Heart right ventricle (tissue), 16 donors: ENCODE data around the gene HDC. TPM values are rescaled to one million over a fixed set of nuclear protein-coding genes. Genes with fewer than 3 reads are reported as not detected.

Experiments used
- ATAC-seq, 8 donors: fragments of 200-7000 bp; cut with Tn5 transposase; one replicate each; pipeline ENCODE4 v1.9.1; 2020; ENCODE audit warnings: mild to moderate bottlenecking in 8 of 8, moderate library complexity in 8 of 8, moderate number of reproducible peaks in 1 of 8
- DNase-seq, 2 donors: peaks; one replicate each; pipeline ENCODE4 v3.0.0-alpha.2; 2020
- H3K27ac ChIP-seq, 10 donors: fragments of 200-600 bp; sonication (generic) in 2 of 10; one replicate each; pipeline versions ENCODE4 v1.5.0 to v1.8.0; 2020 to 2022; ENCODE audit warnings: mild to moderate bottlenecking in 3 of 10
- H3K27me3 ChIP-seq, 7 donors: fragments of 200-600 bp; one replicate each; pipeline ENCODE4 v1.8.0; 2021 to 2022; ENCODE audit warnings: mild to moderate bottlenecking in 2 of 7
- H3K36me3 ChIP-seq, 9 donors: fragments of 200-600 bp; sonication (generic) in 1 of 9; one replicate each; pipeline versions ENCODE4 v1.5.0 to v1.8.0; 2020 to 2022; ENCODE audit warnings: mild to moderate bottlenecking in 2 of 9
- H3K4me1 ChIP-seq, 9 donors: fragments of 200-600 bp; sonication (generic) in 1 of 9; one replicate each; pipeline versions ENCODE4 v1.5.0 to v1.8.0; 2020 to 2022; ENCODE audit warnings: mild to moderate bottlenecking in 4 of 9
- H3K4me3 ChIP-seq, 10 donors: fragments of 200-600 bp; sonication (generic) in 2 of 10; one replicate each; pipeline versions ENCODE4 v1.5.0 to v1.8.0; 2020 to 2022; ENCODE audit warnings: mild to moderate bottlenecking in 7 of 10, moderate library complexity in 2 of 10
- H3K9me3 ChIP-seq, 11 donors: fragments of 200-600 bp in 10 of 11; sonication (generic) in 2 of 11; one replicate each; pipeline versions ENCODE4 v1.5.0 to v1.8.0; 2013 to 2022; ENCODE audit warnings: mild to moderate bottlenecking in 2 of 11, control low read depth in 1 of 11, moderate library complexity in 1 of 11
- WGBS, 2 donors: extraction: QIAGEN DNeasy Blood & Tissue Kit; methylation state at CpG; one replicate each; pipeline ENCODE4 v1.1.7; 2013; ENCODE audit warnings: inconsistent platforms in 1 of 2; 5-methylcytosine and 5-hydroxymethylcytosine counted together
- intact Hi-C, 10 donors: fragments of 100-400 bp; cut with DNase I; formaldehyde crosslinking; loops; one replicate each; pipeline versions ENCODE4 v1.11.1 to v1.14.2; 2022
- polyA plus RNA-seq, 2 donors: library from polyadenylated mRNA; stranded (reverse); fragments of 200-250 nt; gene quantifications; one replicate each; pipeline ENCODE4 v1.2.3, GENCODE V29; 2013
- total RNA-seq, 10 donors: library from RNA; stranded (reverse); fragmentation: NEBNext Ultra II Directional in 3 of 10; extraction: Animal tissue kit (Norgen Biotek cat#: 25700) in 3 of 10; gene quantifications; one replicate each; pipeline versions ENCODE4 v1.2.1 to v1.2.4, GENCODE V29; 2021 to 2023
- TF ChIP-seq, protein P1 (sequence below), 9 donors: fragments of 200-600 bp; sonication (generic) in 2 of 9; IDR thresholded peaks; one replicate each; pipeline versions ENCODE4 v1.5.0 to v1.8.0; 2021 to 2022; ENCODE audit warnings: antibody characterized with exemption in 9 of 9, mild to moderate bottlenecking in 5 of 9, moderate library complexity in 1 of 9
- donor health status: Arrhythmogenic right ventricular cardiomyopathy.
- donor health status: ischemic (EF 13 %, LVEDD 7.1; RV severe dilation, severe dysfunction).
- donor health status: healthy with polysubstance abuse.
- donor health status: DM: no; HTN: yes; CAD: no.
- donor health status: DM: no; HTN: no; CAD: no.
- donor health status: ischemic (EF 25% LVEDD 6.9; RV normal size, moderate dysfunction).
- donor health status: ischemic (EF 25% LVEDD 5.7; RV mildly dilated, moderate dysfunction).
- donor health status: healthy.
- donor health status: DM: yes; HTN: yes; CAD: no.
- donor health status: Ischemic cardiomyopathy.
- donor health status: ischemic (EF 35%, LVEDD 5.7; RV mildly dilated, moderate dysfunction).
- donor health status: nonischemic (EF 11% LVEDD 7.7; RV severe dilation, severe dysfunction).
- donor health status: DM: yes; HTN: yes; CAD: no.
- donor health status: PGD.
- donor health status: ischemic (EF 29% LVEDD 5.4; RV normal size, mild dysfunction).
- donor health status: nonischemic (EF 23%, LVEDD 6.1; RV moderate dilation, normal function).

Gene HDC
- total and polyA plus RNA-seq, 12 donors: 0.16 to 1.9 (median 0.53) TPM; not detected in 2

GRCh38 chr15:50218691-50219090 lies 46.8 kb downstream of the HDC start:
- H3K4me3 ChIP-seq: no peak overlapping the region
- no peaks in the 10 kb centered on the region for H3K4me1 ChIP-seq
- TF ChIP-seq, protein P1, sequence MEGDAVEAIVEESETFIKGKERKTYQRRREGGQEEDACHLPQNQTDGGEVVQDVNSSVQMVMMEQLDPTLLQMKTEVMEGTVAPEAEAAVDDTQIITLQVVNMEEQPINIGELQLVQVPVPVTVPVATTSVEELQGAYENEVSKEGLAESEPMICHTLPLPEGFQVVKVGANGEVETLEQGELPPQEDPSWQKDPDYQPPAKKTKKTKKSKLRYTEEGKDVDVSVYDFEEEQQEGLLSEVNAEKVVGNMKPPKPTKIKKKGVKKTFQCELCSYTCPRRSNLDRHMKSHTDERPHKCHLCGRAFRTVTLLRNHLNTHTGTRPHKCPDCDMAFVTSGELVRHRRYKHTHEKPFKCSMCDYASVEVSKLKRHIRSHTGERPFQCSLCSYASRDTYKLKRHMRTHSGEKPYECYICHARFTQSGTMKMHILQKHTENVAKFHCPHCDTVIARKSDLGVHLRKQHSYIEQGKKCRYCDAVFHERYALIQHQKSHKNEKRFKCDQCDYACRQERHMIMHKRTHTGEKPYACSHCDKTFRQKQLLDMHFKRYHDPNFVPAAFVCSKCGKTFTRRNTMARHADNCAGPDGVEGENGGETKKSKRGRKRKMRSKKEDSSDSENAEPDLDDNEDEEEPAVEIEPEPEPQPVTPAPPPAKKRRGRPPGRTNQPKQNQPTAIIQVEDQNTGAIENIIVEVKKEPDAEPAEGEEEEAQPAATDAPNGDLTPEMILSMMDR (IDR thresholded peaks at IDR 0.05): no peak
- 54 to 79% methylated on average over 1 of the region's 1 CpG for WGBS, 2 donors
- ATAC-seq: no peak
- H3K36me3 ChIP-seq: no peaks in the 10 kb centered on the region
- DNase-seq: no peak
- H3K9me3 ChIP-seq: no peaks in the 10 kb centered on the region
- intact Hi-C loops: no loop called here
- no peak overlapping the region for H3K27ac ChIP-seq
- H3K27me3 ChIP-seq: peaks cover 0 to 6% (median 0%) of the 10 kb centered on the region in 7 donors

DNA sequence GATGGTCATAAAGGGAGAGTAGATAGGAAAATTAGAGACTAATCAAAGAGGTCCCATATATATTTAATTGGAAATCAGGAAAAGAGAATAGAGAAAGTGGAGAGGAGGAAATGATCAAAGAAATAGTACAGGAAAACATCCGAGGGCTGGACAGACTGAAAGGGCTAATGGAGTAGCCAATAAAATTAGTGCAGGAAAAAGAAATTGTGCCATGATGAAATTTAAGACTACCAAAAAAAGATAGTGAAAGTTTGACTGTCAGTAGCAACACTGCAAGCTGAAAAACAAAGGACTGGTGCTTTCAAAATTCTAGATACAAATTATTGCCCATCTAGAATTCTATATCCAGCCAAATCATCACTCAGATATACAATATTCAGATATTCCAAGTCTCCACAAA lies 47.2 kb downstream of the HDC start:
- Histone ChIP-seq H3K27me3 (peaks cover 0 to 6% (median 0%) of the 10 kb centered on the region in 7 donors), H3K36me3 (no peaks in the 10 kb centered on the region), H3K27ac (no peak overlapping the region), H3K4me1 (no peaks in the 10 kb centered on the region), H3K4me3 (no peak overlapping the region), H3K9me3 (peaks cover 0 to 3% (median 0%) of the 10 kb centered on the region in 11 donors)
- DNase-seq: no peak
- WGBS, 2 donors: 48 to 59% methylated on average over 1 of the region's 1 CpG
- intact Hi-C loops: no loop called here
- TF ChIP-seq, protein P1 (IDR thresholded peaks at IDR 0.05): no peak
- ATAC-seq: no peak

- H3K9me3 ChIP-seq: peaks cover 0 to 19% (median 0%) of the 10 kb centered on the region in 11 donors
These were observed 54.9 kb downstream of the HDC start for GRCh38 chr15:50210462-50211157.

GRCh38 chr15:50209809-50210208 lies 55.7 kb downstream of the HDC start:
- peaks cover 0 to 19% (median 0%) of the 10 kb centered on the region in 11 donors for H3K9me3 ChIP-seq
- H3K36me3 ChIP-seq: no peaks in the 10 kb centered on the region
- WGBS, 2 donors: 74 to 76% methylated on average over 4 of the region's 4 CpGs
- peaks cover 0 to 16% (median 0%) of the 10 kb centered on the region in 7 donors for H3K27me3 ChIP-seq
- ATAC-seq: no peak
- DNase-seq: no peak
- H3K4me1 ChIP-seq: no peaks in the 10 kb centered on the region
- TF ChIP-seq, protein P1 (IDR thresholded peaks at IDR 0.05): no peak
- no peak overlapping the region for H3K27ac ChIP-seq
- intact Hi-C loops: no loop called here
- no peak overlapping the region for H3K4me3 ChIP-seq

More at GRCh38 chr15:50210462-50211157, 54.9 kb downstream of the HDC start:
- Histone ChIP-seq H3K27me3 (peaks cover 0 to 16% (median 0%) of the 10 kb centered on the region in 7 donors), H3K4me3 (no peak overlapping the region), H3K27ac (no peak overlapping the region), H3K4me1 (no peaks in the 10 kb centered on the region), H3K36me3 (no peaks in the 10 kb centered on the region)
- ATAC-seq: no peak
- intact Hi-C loops: no loop called here
- DNase-seq: no peak
- TF ChIP-seq, protein P1 (IDR thresholded peaks at IDR 0.05): no peak
- 67 to 70% methylated on average over 8 of the region's 8 CpGs for WGBS, 2 donors
